Measurements from ENCODE around the gene TAGLN.

Gene TAGLN

DNA sequence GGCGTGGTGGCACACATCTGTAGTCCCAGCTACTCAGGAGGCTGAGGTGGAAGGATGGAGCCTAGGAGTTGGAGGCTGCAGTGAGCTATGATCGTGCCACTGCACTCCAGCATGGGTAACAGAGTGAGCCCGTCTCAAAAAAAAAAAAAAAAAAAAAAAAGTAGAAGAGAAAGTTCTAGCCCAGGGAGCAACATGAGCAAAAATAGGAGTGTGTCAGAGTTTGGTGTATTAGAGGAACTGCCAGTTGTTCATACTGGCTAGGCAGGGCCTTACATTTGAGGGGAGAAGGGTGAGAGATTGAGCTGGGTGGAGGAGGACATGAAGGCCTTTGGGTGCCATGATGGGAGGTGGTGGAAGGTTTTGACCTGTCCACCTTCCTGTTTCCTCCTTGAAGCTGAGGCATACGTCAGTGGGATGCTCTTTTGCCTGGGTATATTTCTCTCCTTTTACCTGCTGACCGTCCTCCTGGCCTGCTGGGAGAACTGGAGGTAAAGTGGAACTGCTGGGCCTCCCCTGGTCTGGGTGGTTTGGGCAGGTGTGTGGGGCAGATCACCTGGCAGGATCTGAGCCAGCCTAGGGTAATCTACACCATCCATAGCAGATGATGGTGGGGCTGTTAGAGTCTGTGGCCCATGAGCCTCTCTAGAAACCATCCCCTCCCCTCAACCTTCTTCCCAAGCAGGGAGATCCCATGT, 13.3 kb upstream of the TAGLN start:
- Histone ChIP-seq H3K9ac (ENCODE audit: low read depth, low read length, poor library complexity, severe bottlenecking) (no peak overlapping the region), H3K27me3 (ENCODE audit: insufficient read depth, low read length, poor library complexity, severe bottlenecking) (no peaks in the 10 kb centered on the region), H2AFZ (ENCODE audit: low read length) (no peak overlapping the region), H3K36me3 (ENCODE audit: insufficient read depth, low read length) (no peaks in the 10 kb centered on the region; the same call in 1 of the 2 replicates), H3K79me2 (ENCODE audit: insufficient read depth, low read length) (no peaks in the 10 kb centered on the region), H4K20me1 (ENCODE audit: insufficient read depth, low read length, poor library complexity, severe bottlenecking) (no peaks in the 10 kb centered on the region), H3K4me2 (ENCODE audit: low read depth, low read length, poor library complexity, severe bottlenecking) (no peak overlapping the region), H3F3A (ENCODE audit: low read depth) (no peaks in the 10 kb centered on the region), H3K4me1 (ENCODE audit: insufficient read depth, low read length, poor library complexity, severe bottlenecking) (peaks cover 2% of the 10 kb centered on the region), H3K9me3 (ENCODE audit: insufficient read depth, low read depth, low read length) (no peaks in the 10 kb centered on the region), H3K4me3 (ENCODE audit: low read length, poor library complexity, severe bottlenecking) (no peak overlapping the region), H3K9me2 (replicated peaks; ENCODE audit: low read depth, low read length) (no peaks in the 10 kb centered on the region)
- TF ChIP-seq CTCF (conservative IDR thresholded peaks at IDR 0.05; ENCODE audit: low read length) (no peak), EZH2phosphoT487 (IDR thresholded peaks at IDR 0.05; ENCODE audit: borderline replicate concordance) (no peak)

GRCh38 chr11:117186431-117186761, 12.8 kb upstream of the TAGLN start:
- no peak overlapping the region for H3K4me2 ChIP-seq (ENCODE audit: low read depth, low read length, poor library complexity, severe bottlenecking)
- H3K79me2 ChIP-seq (ENCODE audit: insufficient read depth, low read length) = no peaks in the 10 kb centered on the region

GRCh38 chr11:117187007-117187406, 12.2 kb upstream of the TAGLN start:
- Histone ChIP-seq H2AFZ (ENCODE audit: low read length) (no peak overlapping the region), H3K4me1 (ENCODE audit: insufficient read depth, low read length, poor library complexity, severe bottlenecking) (no peaks in the 10 kb centered on the region), H3K4me3 (ENCODE audit: low read length, poor library complexity, severe bottlenecking) (no peak overlapping the region), H3K4me2 (ENCODE audit: low read depth, low read length, poor library complexity, severe bottlenecking) (no peak overlapping the region), H3K36me3 (ENCODE audit: insufficient read depth, low read length) (no peaks in the 10 kb centered on the region; the same call in 1 of the 2 replicates), H4K20me1 (ENCODE audit: insufficient read depth, low read length, poor library complexity, severe bottlenecking) (no peaks in the 10 kb centered on the region), H3K9me2 (replicated peaks; ENCODE audit: low read depth, low read length) (no peaks in the 10 kb centered on the region), H3K9ac (ENCODE audit: low read depth, low read length, poor library complexity, severe bottlenecking) (no peak overlapping the region), H3K79me2 (ENCODE audit: insufficient read depth, low read length) (no peaks in the 10 kb centered on the region), H3K27me3 (ENCODE audit: insufficient read depth, low read length, poor library complexity, severe bottlenecking) (no peaks in the 10 kb centered on the region), H3F3A (ENCODE audit: low read depth) (no peaks in the 10 kb centered on the region), H3K9me3 (ENCODE audit: insufficient read depth, low read depth, low read length) (no peaks in the 10 kb centered on the region)
- TF ChIP-seq EZH2phosphoT487 (IDR thresholded peaks at IDR 0.05; ENCODE audit: borderline replicate concordance) (no peak), CTCF (conservative IDR thresholded peaks at IDR 0.05; ENCODE audit: low read length) (no peak)

More at GRCh38 chr11:117186431-117186761, 12.8 kb upstream of the TAGLN start:
- Histone ChIP-seq H3K4me3 (ENCODE audit: low read length, poor library complexity, severe bottlenecking) (no peak overlapping the region), H3F3A (ENCODE audit: low read depth) (no peaks in the 10 kb centered on the region), H4K20me1 (ENCODE audit: insufficient read depth, low read length, poor library complexity, severe bottlenecking) (no peaks in the 10 kb centered on the region), H3K9ac (ENCODE audit: low read depth, low read length, poor library complexity, severe bottlenecking) (no peak overlapping the region), H3K9me2 (replicated peaks; ENCODE audit: low read depth, low read length) (no peaks in the 10 kb centered on the region), H3K9me3 (ENCODE audit: insufficient read depth, low read depth, low read length) (no peaks in the 10 kb centered on the region), H3K27me3 (ENCODE audit: insufficient read depth, low read length, poor library complexity, severe bottlenecking) (no peaks in the 10 kb centered on the region), H2AFZ (ENCODE audit: low read length) (no peak overlapping the region), H3K36me3 (ENCODE audit: insufficient read depth, low read length) (no peaks in the 10 kb centered on the region; the same call in 1 of the 2 replicates), H3K4me1 (ENCODE audit: insufficient read depth, low read length, poor library complexity, severe bottlenecking) (no peaks in the 10 kb centered on the region)
- TF ChIP-seq CTCF (conservative IDR thresholded peaks at IDR 0.05; ENCODE audit: low read length) (no peak), EZH2phosphoT487 (IDR thresholded peaks at IDR 0.05; ENCODE audit: borderline replicate concordance) (no peak)
